Tibial nerve (tissue), 4 donors: Measurements from ENCODE around the gene FLII.

Experiments used
- EP300 ChIP-seq, 2 donors: sonication (generic); formaldehyde crosslinking; IDR thresholded peaks; one replicate each; pipeline ENCODE4 v1.6.1; 2017; ENCODE audit warnings: antibody characterized with exemption in 2 of 2, mild to moderate bottlenecking in 1 of 2
- POLR2A ChIP-seq, 2 donors: fragments of 450-650 bp; IDR thresholded peaks; one replicate each; pipeline ENCODE4 v1.6.1; 2017; ENCODE audit warnings: antibody characterized with exemption in 2 of 2, mild to moderate bottlenecking in 2 of 2, moderate library complexity in 2 of 2
- TF ChIP-seq, protein P1 (sequence below), 5 experiments: fragments of 200-600 bp in 3 of 5; fragments of 450-650 bp in 2 of 5; sonication (generic) in 3 of 5; IDR thresholded peaks; one replicate each; pipeline ENCODE4 v1.5.1; 2016 to 2019; ENCODE audit warnings: antibody characterized with exemption in 5 of 5, mild to moderate bottlenecking in 3 of 5, moderate library complexity in 2 of 5

DNA sequence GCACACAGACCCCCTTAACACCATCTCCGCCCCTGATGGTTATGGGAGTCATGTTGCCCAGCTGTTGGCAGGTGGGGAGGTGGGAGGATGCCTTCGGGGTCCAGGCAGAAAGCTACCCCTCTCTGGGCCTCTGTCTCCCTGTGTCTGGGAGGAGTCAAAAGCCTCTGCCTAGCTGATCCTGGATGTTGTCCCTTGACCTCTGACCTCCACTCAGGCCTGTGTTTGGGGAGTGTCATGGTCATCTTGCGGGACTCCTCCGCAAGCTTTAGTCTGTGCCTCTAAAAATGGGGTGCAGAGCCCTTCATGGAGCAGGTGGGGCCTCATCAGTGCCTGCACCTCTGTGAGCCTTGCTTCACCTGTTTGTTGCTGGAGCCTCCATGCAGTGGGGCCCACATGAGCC lies 29.3 kb downstream of the FLII start:
- TF ChIP-seq, protein P1, sequence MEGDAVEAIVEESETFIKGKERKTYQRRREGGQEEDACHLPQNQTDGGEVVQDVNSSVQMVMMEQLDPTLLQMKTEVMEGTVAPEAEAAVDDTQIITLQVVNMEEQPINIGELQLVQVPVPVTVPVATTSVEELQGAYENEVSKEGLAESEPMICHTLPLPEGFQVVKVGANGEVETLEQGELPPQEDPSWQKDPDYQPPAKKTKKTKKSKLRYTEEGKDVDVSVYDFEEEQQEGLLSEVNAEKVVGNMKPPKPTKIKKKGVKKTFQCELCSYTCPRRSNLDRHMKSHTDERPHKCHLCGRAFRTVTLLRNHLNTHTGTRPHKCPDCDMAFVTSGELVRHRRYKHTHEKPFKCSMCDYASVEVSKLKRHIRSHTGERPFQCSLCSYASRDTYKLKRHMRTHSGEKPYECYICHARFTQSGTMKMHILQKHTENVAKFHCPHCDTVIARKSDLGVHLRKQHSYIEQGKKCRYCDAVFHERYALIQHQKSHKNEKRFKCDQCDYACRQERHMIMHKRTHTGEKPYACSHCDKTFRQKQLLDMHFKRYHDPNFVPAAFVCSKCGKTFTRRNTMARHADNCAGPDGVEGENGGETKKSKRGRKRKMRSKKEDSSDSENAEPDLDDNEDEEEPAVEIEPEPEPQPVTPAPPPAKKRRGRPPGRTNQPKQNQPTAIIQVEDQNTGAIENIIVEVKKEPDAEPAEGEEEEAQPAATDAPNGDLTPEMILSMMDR (IDR thresholded peaks at IDR 0.05), result no peak
- TF ChIP-seq POLR2A (IDR thresholded peaks at IDR 0.05) (no peak), EP300 (IDR thresholded peaks at IDR 0.05) (no peak)
